Upper lobe of left lung (tissue), 6 donors: ENCODE results near the gene DHFR. TPM values are rescaled to one million over a fixed set of nuclear protein-coding genes. Genes with fewer than 3 reads are reported as not detected.

Source experiments
- ATAC-seq, 2 donors: fragments of 200-7000 bp; cut with Tn5 transposase; one replicate each; pipeline ENCODE4 v1.9.1; 2022; ENCODE audit warnings: mild to moderate bottlenecking in 2 of 2, moderate library complexity in 2 of 2; ENCODE audit not compliant: low FRiP score in 2 of 2
- DNase-seq, 2 donors: peaks; one replicate each; pipeline ENCODE4 v3.0.0-alpha.2; 2019 to 2020
- H3K27ac ChIP-seq, 4 donors: fragments of 200-600 bp; sonication (generic); one replicate each; pipeline ENCODE4 v1.5.1; 2016 to 2019
- H3K27me3 ChIP-seq, 4 donors: fragments of 200-600 bp; sonication (generic); one replicate each; pipeline ENCODE4 v1.5.1; 2017 to 2019
- H3K36me3 ChIP-seq, 4 donors: fragments of 200-600 bp; sonication (generic); one replicate each; pipeline ENCODE4 v1.5.1; 2016 to 2019
- H3K4me1 ChIP-seq, 4 donors: fragments of 200-600 bp; sonication (generic); one replicate each; pipeline ENCODE4 v1.5.1; 2018 to 2019
- H3K4me3 ChIP-seq, 4 donors: fragments of 200-600 bp; sonication (generic); one replicate each; pipeline ENCODE4 v1.5.1; 2017 to 2019; ENCODE audit warnings: mild to moderate bottlenecking in 2 of 4, moderate library complexity in 1 of 4
- H3K9me3 ChIP-seq, 4 donors: fragments of 200-600 bp; sonication (generic); one replicate each; pipeline ENCODE4 v1.5.1; 2018 to 2019
- CTCF ChIP-seq, 6 experiments: fragments of 450-650 bp in 4 of 6; fragments of 200-600 bp in 2 of 6; sonication (generic) in 2 of 6; IDR thresholded peaks; one replicate each; pipeline ENCODE4 v1.5.1; 2016 to 2019; ENCODE audit warnings: antibody characterized with exemption in 6 of 6
- EP300 ChIP-seq, 4 donors: sonication (generic); formaldehyde crosslinking; IDR thresholded peaks; one replicate each; pipeline ENCODE4 v1.5.1; 2017; ENCODE audit warnings: antibody characterized with exemption in 4 of 4, control low read depth in 2 of 4
- POLR2A ChIP-seq, 4 donors: fragments of 450-650 bp; IDR thresholded peaks; one replicate each; pipeline ENCODE4 v1.5.1; 2016 to 2017; ENCODE audit warnings: antibody characterized with exemption in 4 of 4, mild to moderate bottlenecking in 2 of 4
- POLR2AphosphoS5 ChIP-seq, 2 donors: sonication (generic); formaldehyde crosslinking; IDR thresholded peaks; one replicate each; pipeline ENCODE4 v1.5.1; 2017; ENCODE audit warnings: antibody characterized with exemption in 2 of 2
- WGBS, 2 donors: methylation state at CpG; one replicate each; pipeline ENCODE4 v1.1.5; 2017 to 2018; 5-methylcytosine and 5-hydroxymethylcytosine counted together
- total RNA-seq, 6 donors: library from RNA; depleted of rRNA in 4 of 6; stranded (reverse); fragments of >200 nt in 4 of 6; gene quantifications; one replicate each; pipeline versions ENCODE4 v1.1.0 to v1.2.1, GENCODE V29; 2016 to 2021
- donor health status: DM: no; HTN: no; CAD: no; lungs with moderate emphysema.
- donor health status: DM: no; HTN: yes; CAD: no; lungs with severe emphysema.

The DHFR gene
- total RNA-seq, 6 donors from 2014 or later: 7.3 to 14.1 (median 9.8) TPM

DNA sequence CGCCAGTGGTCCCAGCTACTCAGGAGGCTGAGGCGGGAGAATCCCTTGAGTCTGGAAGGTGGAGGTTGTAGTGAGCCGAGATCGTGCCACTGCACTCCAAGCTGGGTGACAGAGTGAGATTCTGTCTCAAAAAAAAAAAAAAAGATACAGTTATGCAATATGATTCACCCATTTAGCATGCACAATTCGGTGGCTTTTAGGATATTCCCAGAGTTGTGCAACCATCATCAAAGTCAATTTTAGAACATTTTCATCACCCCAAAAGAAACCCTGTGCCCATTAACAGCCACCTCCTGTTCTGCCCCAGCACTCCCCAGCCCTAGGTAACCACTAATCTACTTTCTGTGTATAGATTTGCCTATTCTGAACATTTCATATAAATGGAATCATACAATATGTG is 4.3 kb upstream of the DHFR start:
- TF ChIP-seq POLR2AphosphoS5 (IDR thresholded peaks at IDR 0.05) (no peak), CTCF (IDR thresholded peaks at IDR 0.05) (no peak), EP300 (IDR thresholded peaks at IDR 0.05) (no peak), POLR2A (IDR thresholded peaks at IDR 0.05) (no peak)
- H3K27me3 ChIP-seq: no peaks in the 10 kb centered on the region
- DNase-seq (no peak), ATAC-seq (no peak)
- peaks cover 3 to 14% (median 9%) of the 10 kb centered on the region in 4 donors for H3K4me1 ChIP-seq
- no peak overlapping the region for H3K27ac ChIP-seq
- H3K4me3 ChIP-seq: no peak overlapping the region
- H3K36me3 ChIP-seq: peaks cover 0 to 49% (median 20%) of the 10 kb centered on the region in 4 donors
- 85 to 97% methylated on average over 5 of the region's 5 CpGs for WGBS, 2 donors
- H3K9me3 ChIP-seq: no peaks in the 10 kb centered on the region

- Histone ChIP-seq H3K4me3 (no peak overlapping the region), H3K27ac (no peak overlapping the region), H3K27me3 (no peaks in the 10 kb centered on the region), H3K9me3 (no peaks in the 10 kb centered on the region), H3K36me3 (peaks cover 0 to 37% (median 20%) of the 10 kb centered on the region in 4 donors), H3K4me1 (peaks cover 13 to 23% (median 18%) of the 10 kb centered on the region in 4 donors)
- no peak for ATAC-seq
- WGBS, 2 donors: 0 to 46% methylated on average over 1 of the region's 1 CpG
- no peak for TF ChIP-seq POLR2AphosphoS5 (IDR thresholded peaks at IDR 0.05)
- no peak for TF ChIP-seq CTCF (IDR thresholded peaks at IDR 0.05)
- TF ChIP-seq EP300 (IDR thresholded peaks at IDR 0.05): no peak
- TF ChIP-seq POLR2A (IDR thresholded peaks at IDR 0.05): no peak
- DNase-seq: no peak
These were observed 1.6 kb upstream of the DHFR start for GRCh38 chr5:80656425-80656824.

- Histone ChIP-seq H3K36me3 (peaks cover 0 to 34% (median 20%) of the 10 kb centered on the region in 4 donors), H3K9me3 (no peaks in the 10 kb centered on the region), H3K4me3 (peak overlapping the region; percentile 68 to 99 (median 88)), H3K27ac (peak overlapping the region; percentile 89 to 96 (median 94)), H3K4me1 (peaks cover 13 to 23% (median 18%) of the 10 kb centered on the region in 4 donors), H3K27me3 (no peaks in the 10 kb centered on the region)
- TF ChIP-seq POLR2A (IDR thresholded peaks at IDR 0.05): no peak
- no peak for TF ChIP-seq POLR2AphosphoS5 (IDR thresholded peaks at IDR 0.05)
- no peak for TF ChIP-seq EP300 (IDR thresholded peaks at IDR 0.05)
- no peak for TF ChIP-seq CTCF (IDR thresholded peaks at IDR 0.05)
- no peak for DNase-seq
- ATAC-seq: no peak
- 20 to 21% methylated on average over 7 of the region's 7 CpGs for WGBS, 2 donors
These were observed 520 bp upstream of the DHFR start for GRCh38 chr5:80655231-80655774.

DNA sequence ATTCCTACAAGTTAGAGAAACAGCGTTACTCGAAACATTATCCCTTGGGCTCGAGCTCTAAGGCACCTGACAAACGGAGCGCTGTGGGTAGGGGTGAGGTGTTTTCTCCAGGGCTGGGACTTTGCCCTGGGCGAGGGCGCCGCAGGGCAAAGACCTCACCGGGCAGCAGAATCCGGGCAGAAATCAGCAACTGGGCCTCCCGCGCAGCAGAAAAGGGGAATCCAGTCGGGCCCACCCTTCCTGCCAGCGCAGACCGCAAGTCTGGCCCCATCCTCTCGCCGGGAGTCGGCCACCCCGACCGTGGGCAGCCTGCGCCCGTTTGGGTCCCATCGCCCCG is 761 bp downstream of the DHFR start:
- no peak for TF ChIP-seq CTCF (IDR thresholded peaks at IDR 0.05)
- no peak for TF ChIP-seq POLR2A (IDR thresholded peaks at IDR 0.05)
- TF ChIP-seq EP300 (IDR thresholded peaks at IDR 0.05): no peak
- no peak for TF ChIP-seq POLR2AphosphoS5 (IDR thresholded peaks at IDR 0.05)
- no peak for ATAC-seq
- Histone ChIP-seq H3K4me3 (peak overlapping the region; percentile 68 to 99 (median 88)), H3K9me3 (no peaks in the 10 kb centered on the region), H3K27ac (peak overlapping the region in 3 of 4 donors; percentile 89 to 95 (median 93)), H3K36me3 (peaks cover 0 to 21% (median 13%) of the 10 kb centered on the region in 4 donors), H3K4me1 (peaks cover 13 to 23% (median 18%) of the 10 kb centered on the region in 4 donors), H3K27me3 (no peaks in the 10 kb centered on the region)
- no peak for DNase-seq
- WGBS, 2 donors: 2 to 5% methylated on average over 3 to 18 of the region's 24 CpGs

DNA sequence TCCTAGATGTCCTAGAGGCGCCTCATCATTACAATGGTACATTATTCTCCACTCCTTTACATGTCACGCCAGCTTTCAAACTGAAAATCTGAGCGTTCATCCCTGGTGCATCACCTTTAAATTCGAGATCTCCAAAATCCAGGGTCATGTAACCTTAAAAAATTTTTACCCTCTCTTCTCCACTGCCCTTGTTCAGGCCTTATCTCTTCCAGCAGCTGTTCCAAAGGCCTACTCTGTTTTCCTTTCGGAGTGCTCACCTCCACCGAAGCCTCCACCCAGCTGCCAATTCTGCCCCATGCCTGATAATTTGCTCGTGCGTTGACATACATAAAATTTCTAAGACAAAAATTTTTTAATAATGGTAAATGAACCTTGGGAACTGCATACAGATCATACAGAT is 1.3 kb downstream of the DHFR start:
- TF ChIP-seq EP300 (IDR thresholded peaks at IDR 0.05) (no peak), CTCF (IDR thresholded peaks at IDR 0.05) (no peak), POLR2A (IDR thresholded peaks at IDR 0.05) (no peak), POLR2AphosphoS5 (IDR thresholded peaks at IDR 0.05) (no peak)
- Histone ChIP-seq H3K27ac (no peak overlapping the region), H3K4me1 (peaks cover 13 to 23% (median 18%) of the 10 kb centered on the region in 4 donors), H3K9me3 (no peaks in the 10 kb centered on the region), H3K4me3 (peak overlapping the region in 3 of 4 donors; percentile 68 to 99 (median 89)), H3K27me3 (no peaks in the 10 kb centered on the region), H3K36me3 (peaks cover 0 to 16% (median 9%) of the 10 kb centered on the region in 4 donors)
- ATAC-seq (no peak), DNase-seq (no peak)
- WGBS, 2 donors: 47 to 49% methylated on average over 8 of the region's 8 CpGs
